H1 (cell line): Measurements from ENCODE around the gene SMYD5. TPM values are rescaled to one million over a fixed set of nuclear protein-coding genes. Genes with fewer than 3 reads are reported as not detected.

Source experiments
- CHD7 ChIP-seq: fragments of 300-600 bp; sonication (generic); IDR thresholded peaks from 2 replicates; pipeline ENCODE4 v1.7.1; 2012; ENCODE audit warnings: low read length, moderate library complexity, mild to moderate bottlenecking, inconsistent platforms; ENCODE audit not compliant: insufficient replicate concordance
- GTF2F1 ChIP-seq: IDR thresholded peaks from 2 replicates; pipeline ENCODE4 v1.6.1; 2012; ENCODE audit warnings: low read depth, low read length, improper control_type of control experiment, borderline replicate concordance
- KDM4A ChIP-seq: IDR thresholded peaks from one replicate; pipeline ENCODE4 v1.7.1; 2012; ENCODE audit warnings: low read depth, mild to moderate bottlenecking, moderate library complexity, low read length, inconsistent platforms; ENCODE audit not compliant: severe bottlenecking
- POLR2A ChIP-seq, 2 experiments: IDR thresholded peaks; 1 replicate in 1 of 2; 2 replicates in 1 of 2; pipeline ENCODE4 v1.6.1; 2011; ENCODE audit warnings: low read depth in 2 of 2, low read length in 2 of 2, mild to moderate bottlenecking in 2 of 2; ENCODE audit errors: control extremely low read depth in 1 of 2
- SIX5 ChIP-seq: IDR thresholded peaks from 2 replicates; pipeline ENCODE4 v1.6.1; 2011; ENCODE audit warnings: mild to moderate bottlenecking, low read depth, low read length
- polyA plus RNA-seq, 7 experiments: library from polyadenylated mRNA; depleted of rRNA in 3 of 7; stranded (reverse) in 5 of 7; unstranded in 2 of 7; fragments of >200 nt in 5 of 7; fragments of 200-250 nt in 2 of 7; gene quantifications; 1 replicate in 5 of 7; 2 replicates in 1 of 7; 4 replicates in 1 of 7; pipeline versions ENCODE4 v1.2.1 to v1.2.3, GENCODE V29; 2011 to 2013; ENCODE audit warnings: missing spikeins in 2 of 7, mixed read lengths in 2 of 7
- total RNA-seq: library from RNA; stranded (reverse); fragmentation: NEBNext Ultra II Directional; extraction: Animal tissue kit (Norgen Biotek cat#: 25700); gene quantifications from 2 replicates; pipeline ENCODE4 v1.2.1, GENCODE V29; 2021

SMYD5 gene
- total and polyA plus RNA-seq, 2 of the 8 experiments (the other 6 are each of a cell fraction or from before 2014, with no cell fraction given): 35.2 to 56.7 TPM

GRCh38 chr2:73223821-73224220 is 9.8 kb downstream of the SMYD5 start (continued):
- TF ChIP-seq CHD7: no peak
- no peak for TF ChIP-seq KDM4A
- TF ChIP-seq SIX5: no peak
- TF ChIP-seq GTF2F1: no peak
- no peak for TF ChIP-seq POLR2A (IDR thresholded peaks at IDR 0.05; ENCODE audit: control extremely low read depth in 1 of 2, low read depth in 2 of 2, low read length in 2 of 2)
